Omental fat pad (tissue), 4 donors: ENCODE results near the gene TSC2. TPM values are rescaled to one million over a fixed set of nuclear protein-coding genes. Genes with fewer than 3 reads are reported as not detected.
A peak's percentile ranks its signal among the peaks of the same experiment; 100 is the strongest.
"Not testable (repeated sequence)": the region's sequence is repeated elsewhere in the genome, so short reads cannot be mapped to it uniquely, and the experiment has no call there.

Experiments
- ATAC-seq: fragments of 150-250 bp; one replicate; pipeline ENCODE4 v1.9.1; 2016; ENCODE audit warnings: mild to moderate bottlenecking, moderate library complexity; ENCODE audit not compliant: low FRiP score
- DNase-seq: peaks from one replicate; pipeline ENCODE4 v3.0.0-alpha.2; 2019; ENCODE audit warnings: low spot score
- total RNA-seq, 4 donors: library from RNA; depleted of rRNA; stranded (reverse); fragments of >200 nt; gene quantifications; one replicate each; pipeline ENCODE4 v1.1.0, GENCODE V29; 2016
- TF ChIP-seq, protein P1 (sequence below), 3 donors: fragments of 450-650 bp; IDR thresholded peaks; one replicate each; pipeline ENCODE4 v1.5.1; 2016 to 2017; ENCODE audit warnings: antibody characterized with exemption in 3 of 3, mild to moderate bottlenecking in 3 of 3, moderate library complexity in 2 of 3

TSC2 gene
- total RNA-seq, 4 donors from 2014 or later, result 30.0 to 59.4 (median 35.9) TPM

- ATAC-seq, result peak; percentile 28
- DNase-seq, result no peak
- TF ChIP-seq, protein P1, sequence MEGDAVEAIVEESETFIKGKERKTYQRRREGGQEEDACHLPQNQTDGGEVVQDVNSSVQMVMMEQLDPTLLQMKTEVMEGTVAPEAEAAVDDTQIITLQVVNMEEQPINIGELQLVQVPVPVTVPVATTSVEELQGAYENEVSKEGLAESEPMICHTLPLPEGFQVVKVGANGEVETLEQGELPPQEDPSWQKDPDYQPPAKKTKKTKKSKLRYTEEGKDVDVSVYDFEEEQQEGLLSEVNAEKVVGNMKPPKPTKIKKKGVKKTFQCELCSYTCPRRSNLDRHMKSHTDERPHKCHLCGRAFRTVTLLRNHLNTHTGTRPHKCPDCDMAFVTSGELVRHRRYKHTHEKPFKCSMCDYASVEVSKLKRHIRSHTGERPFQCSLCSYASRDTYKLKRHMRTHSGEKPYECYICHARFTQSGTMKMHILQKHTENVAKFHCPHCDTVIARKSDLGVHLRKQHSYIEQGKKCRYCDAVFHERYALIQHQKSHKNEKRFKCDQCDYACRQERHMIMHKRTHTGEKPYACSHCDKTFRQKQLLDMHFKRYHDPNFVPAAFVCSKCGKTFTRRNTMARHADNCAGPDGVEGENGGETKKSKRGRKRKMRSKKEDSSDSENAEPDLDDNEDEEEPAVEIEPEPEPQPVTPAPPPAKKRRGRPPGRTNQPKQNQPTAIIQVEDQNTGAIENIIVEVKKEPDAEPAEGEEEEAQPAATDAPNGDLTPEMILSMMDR (IDR thresholded peaks at IDR 0.05), result no peak
Observed at GRCh38 chr16:2121853-2122252, 74.1 kb downstream of the TSC2 start.

- ATAC-seq (no peak), DNase-seq (no peak)
- TF ChIP-seq, protein P1 (IDR thresholded peaks at IDR 0.05), result no peak
Observed at GRCh38 chr16:2122429-2122828, 74.6 kb downstream of the TSC2 start.

DNA sequence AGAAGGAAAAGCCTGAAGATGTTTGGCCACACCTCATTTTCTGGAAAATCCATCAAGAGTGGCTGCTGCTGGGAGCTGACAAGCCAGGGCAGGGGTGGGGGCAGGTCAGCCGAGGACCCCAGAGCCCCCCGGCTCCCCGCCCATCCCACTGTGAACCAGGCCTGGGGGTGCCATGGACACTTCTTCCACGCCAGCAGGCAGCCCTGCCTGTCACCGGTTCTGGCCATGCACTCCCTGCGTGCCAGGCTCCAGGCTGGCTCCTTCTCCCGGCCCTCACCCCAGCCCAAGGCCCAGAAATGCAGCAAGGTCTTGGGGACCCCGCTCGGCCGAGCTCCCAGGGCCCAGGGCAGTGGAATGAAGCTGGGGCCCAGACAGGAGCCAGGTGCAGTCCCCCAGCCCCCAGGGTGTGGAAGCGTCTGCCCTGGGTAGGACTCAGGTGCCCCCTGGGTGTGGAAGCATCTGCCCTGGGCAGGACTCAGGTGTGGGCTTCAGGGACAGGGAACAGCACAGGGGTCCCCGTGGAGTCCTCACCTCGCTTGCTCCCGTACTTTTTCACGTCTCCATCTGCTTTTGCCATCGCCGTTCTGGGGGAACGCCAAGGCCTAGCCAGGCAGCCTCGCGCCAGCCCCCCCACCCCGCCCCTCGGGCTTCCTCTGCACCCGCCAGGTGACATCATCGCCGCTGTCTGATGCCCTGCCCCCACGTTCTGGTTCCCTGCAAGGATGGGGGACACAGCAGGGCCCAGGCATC, 75.3 kb downstream of the TSC2 start:
- not testable (repeated sequence) for DNase-seq, ATAC-seq

DNA sequence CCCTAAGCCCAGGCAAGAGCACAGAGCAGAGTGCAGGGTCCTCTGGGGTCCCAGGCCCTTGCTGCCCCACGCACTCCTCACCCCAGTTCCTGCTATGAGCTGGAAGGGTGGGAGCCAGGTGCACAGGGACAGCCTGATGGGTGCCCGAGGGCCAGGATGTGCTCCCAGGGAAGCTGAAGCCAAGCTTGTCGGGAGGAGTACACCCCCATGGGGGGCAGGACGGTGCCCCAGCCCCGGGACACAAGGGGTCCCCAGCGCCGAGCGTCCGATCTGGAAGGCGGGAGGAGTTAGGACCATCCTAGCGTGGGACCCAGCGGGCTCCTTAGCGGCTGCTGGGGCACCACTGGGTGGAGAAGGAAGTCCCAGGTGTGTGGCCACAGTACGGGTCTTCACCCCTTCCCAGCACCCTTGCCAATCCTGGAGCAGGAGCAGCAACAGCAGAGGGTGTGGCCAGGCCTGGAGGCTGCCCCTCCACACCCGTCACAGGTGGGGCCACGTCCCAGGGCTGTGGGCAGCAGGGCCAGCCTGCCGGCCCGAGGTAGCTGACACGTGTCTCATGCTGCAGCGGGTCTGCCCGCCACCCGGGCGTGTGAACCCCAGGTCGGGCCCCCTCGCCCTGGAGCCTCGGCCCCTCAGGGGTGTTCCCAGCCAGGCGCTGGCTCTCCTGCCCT, 76.1 kb downstream of the TSC2 start:
- DNase-seq, result not testable (repeated sequence)
- ATAC-seq, result peak; percentile 4

DNA sequence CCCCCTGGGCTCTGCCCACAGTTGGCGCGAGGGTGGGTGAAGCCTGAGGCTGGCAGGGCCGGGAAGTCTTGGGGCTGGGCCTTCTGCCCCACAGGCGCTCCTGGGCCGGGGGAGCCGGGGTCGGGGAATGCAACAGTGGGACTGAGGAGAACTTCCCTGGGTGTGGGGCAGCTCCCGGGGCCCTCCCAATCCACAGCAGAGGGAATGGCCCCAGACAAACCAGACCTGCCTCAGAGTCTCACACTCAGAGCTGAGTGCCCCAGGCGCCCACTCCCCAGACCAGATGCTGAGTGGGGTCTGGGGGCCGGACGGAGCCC, 76.5 kb downstream of the TSC2 start:
- not testable (repeated sequence) for ATAC-seq, DNase-seq

DNA sequence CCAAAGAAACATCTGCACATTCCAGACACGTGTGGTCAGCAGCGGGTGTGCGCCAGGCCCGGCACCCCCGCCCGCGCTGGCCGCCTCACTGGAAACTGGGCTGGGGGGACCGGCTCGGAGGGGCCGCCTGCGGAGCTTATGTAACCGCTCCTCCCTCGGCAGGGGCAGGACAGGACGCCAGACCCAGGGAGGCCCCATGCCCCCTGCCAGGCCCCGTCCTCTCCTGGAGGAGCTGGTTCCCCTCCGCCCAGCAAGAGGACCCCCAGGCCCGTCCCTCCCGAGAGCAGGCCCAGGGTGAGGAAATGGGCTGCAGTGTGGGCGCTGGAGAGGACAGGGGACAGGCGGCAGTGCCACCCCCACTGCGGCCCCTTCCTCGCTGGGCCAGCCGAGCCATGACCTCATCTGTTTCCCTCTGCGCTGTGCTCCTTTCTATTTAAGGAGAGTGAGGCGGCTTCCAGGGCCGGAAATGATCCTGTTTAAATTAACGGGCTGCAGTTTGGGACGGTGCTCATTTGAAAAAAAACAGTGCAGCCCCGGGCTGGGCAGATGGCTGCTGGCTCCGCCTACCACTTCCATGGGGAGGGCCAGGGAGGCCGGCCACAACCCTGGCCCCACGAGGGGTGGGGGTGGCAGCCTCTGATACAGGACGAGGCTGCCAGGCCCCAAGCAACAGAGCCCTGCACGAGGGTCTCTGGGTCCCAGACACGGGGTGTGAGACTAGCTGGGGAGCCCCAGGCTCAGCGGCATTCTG, 77.1 kb downstream of the TSC2 start:
- not testable (repeated sequence) for DNase-seq
- peak; percentile 29 for ATAC-seq

DNA sequence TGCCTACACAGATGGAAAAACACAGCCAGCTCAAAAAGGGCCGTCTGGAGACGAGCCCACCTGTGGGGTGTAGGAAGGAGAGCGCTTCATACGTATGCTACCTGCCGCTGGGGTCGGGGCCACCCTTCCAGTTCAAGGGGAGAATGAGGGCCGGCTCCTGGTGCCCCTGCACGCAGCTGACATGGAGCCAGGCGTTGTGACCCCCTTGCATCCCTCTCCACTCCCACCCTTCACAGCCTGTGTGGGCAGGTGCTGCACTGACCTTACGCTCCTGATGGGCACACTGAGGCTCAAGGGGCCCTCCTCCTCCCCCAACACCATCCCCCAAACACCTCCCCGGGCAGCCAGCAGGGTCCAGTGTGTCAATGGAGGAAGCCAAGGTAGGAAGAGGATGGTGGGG, 77.8 kb downstream of the TSC2 start:
- not testable (repeated sequence) for ATAC-seq, DNase-seq

GRCh38 chr16:2126161-2126743, 78.5 kb downstream of the TSC2 start:
- not testable (repeated sequence) for ATAC-seq, DNase-seq

DNA sequence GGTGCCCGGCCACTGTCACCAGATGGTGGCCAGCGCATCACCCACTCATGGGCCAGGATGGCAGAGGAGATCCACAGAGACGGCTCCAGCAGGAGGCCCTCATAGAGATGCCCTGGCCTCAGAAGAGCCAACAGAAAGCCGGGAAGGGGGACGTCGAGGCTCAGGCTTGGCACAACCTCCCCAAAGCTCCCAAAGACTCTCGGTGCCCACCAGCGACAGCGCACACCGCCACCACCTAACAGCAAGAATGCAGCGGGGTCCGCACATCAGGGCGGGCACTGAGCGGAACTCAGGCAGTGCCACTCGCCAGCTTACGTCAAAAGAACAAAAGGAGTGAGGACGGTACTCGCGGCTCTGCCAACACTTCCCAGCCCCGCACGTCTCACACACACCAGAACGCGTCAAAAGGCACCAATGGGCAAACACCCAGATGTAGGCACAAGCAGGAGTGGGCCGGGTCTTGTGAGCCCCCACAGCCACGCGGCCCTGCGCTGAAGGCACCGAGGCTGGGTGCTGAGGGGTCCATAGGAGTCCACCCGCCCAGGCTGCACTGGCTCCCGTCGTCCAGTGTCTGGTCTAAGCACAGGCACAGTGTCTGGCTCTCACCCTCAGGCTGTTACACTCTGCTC, 79.3 kb downstream of the TSC2 start:
- DNase-seq, ATAC-seq: not testable (repeated sequence)

DNA sequence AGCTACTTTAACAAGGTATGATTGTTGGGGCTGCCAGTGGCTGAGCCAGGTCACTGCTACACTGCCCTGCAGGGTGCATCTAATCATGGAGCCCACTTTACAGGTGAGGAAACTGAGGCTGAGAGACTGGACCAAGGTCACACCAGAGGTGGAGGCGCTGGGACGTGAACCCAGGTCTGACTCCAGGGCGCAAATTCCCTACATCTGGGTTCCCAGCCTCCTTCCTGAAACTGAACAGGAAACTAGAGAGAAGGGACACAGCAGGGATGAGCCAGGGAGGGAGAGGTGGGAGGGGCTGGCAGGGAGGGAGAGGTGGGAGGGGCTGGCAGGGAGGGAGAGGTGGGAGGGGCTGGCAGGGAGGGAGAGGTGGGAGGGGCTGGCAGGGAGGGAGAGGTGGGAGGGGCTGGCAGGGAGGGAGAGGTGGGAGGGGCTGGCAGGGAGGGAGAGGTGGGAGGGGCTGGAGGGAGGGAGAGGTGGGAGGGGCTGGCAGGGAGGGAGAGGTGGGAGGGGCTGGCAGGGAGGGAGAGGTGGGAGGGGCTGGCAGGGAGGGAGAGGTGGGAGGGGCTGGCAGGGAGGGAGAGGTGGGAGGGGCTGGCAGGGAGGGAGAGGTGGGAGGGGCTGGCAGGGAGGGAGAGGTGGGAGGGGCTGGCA, 80.0 kb downstream of the TSC2 start:
- not testable (repeated sequence) for DNase-seq, ATAC-seq

- ATAC-seq, DNase-seq: not testable (repeated sequence)
Observed at GRCh38 chr16:2129251-2129650, 81.5 kb downstream of the TSC2 start.

GRCh38 chr16:2129890-2130447, 82.2 kb downstream of the TSC2 start:
- not testable (repeated sequence) for ATAC-seq

GRCh38 chr16:2133797-2134196, 86.0 kb downstream of the TSC2 start:
- not testable (repeated sequence) for ATAC-seq, DNase-seq

More at GRCh38 chr16:2129890-2130447, 82.2 kb downstream of the TSC2 start:
- not testable (repeated sequence) for DNase-seq

- not testable (repeated sequence) for ATAC-seq
Observed at GRCh38 chr16:2135071-2135470, 87.3 kb downstream of the TSC2 start.

DNA sequence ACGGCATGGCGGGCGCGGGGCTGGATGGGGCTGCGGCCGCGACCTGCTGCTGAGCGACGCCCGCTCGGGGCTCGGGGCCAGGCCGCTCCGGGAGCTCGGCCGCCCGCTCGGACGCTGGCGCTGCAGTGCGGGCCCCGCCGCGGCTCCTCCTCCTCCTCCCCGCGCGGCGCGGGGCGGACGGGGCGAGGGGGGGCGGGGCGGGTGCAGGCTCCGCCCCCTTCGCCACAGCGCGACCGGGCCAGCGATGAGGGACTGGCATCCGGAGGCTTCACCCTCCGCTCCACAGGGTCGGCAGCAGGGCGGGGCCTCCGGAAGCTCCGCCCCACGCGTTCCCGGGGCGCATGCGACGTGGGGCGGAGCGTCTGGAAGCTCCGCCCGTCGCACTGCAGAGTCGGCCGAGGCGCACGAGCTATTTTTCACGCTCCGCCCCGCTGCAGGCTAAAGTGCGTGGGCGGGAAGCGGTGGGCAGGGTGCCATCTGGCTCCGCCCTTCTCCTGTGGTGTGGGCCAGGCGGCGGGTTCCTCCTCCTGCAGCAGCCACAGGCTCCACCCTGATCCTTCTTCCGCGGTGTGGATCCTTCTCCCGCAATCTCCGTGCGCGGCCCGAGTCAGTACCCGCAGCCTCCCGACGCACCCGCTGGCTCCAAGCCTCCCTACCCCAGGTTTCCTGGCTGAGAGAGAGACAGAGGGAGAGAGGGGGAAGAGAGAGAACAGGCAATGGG, 88.1 kb downstream of the TSC2 start, which contains the start of gene PKD1:
PKD1 (minus strand) TSS at position 129 of the 721 bp plus-strand sequence. CDS start 209 bp downstream, outside the sequence.
- ATAC-seq, result peak; percentile 87
- peak; percentile 96 for DNase-seq

More at GRCh38 chr16:2135071-2135470, 87.3 kb downstream of the TSC2 start:
- not testable (repeated sequence) for DNase-seq
